SU-DHL-6 (cell line): ENCODE results near the gene IL11.

Experiments
- H2AFZ ChIP-seq: fragments of 200-600 bp; sonication (generic); 2 replicates; pipeline ENCODE4 v1.6.1; 2014; ENCODE audit warnings: low read depth, mild to moderate bottlenecking, moderate library complexity, mixed read lengths, antibody characterized with exemption, low read length; ENCODE audit not compliant: severe bottlenecking
- H3F3A ChIP-seq: fragments of 200-600 bp; shearing (Covaris generic); 2 replicates; pipeline ENCODE4 v1.6.0; 2016; ENCODE audit warnings: antibody characterized with exemption, mild to moderate bottlenecking; ENCODE audit not compliant: insufficient read depth
- H3K27ac ChIP-seq: fragments of 200-600 bp; sonication (generic); 2 replicates; pipeline ENCODE4 v1.5.1; 2016; ENCODE audit warnings: low read depth, mild to moderate bottlenecking, low read length, moderate library complexity, mixed read lengths
- H3K27me3 ChIP-seq: fragments of 200-600 bp; sonication (generic), shearing (Covaris generic); 2 replicates; pipeline ENCODE4 v1.6.0; 2014; ENCODE audit warnings: mild to moderate bottlenecking, low read length
- H3K36me3 ChIP-seq: fragments of 200-600 bp; sonication (generic); 2 replicates; pipeline ENCODE4 v1.6.1; 2014; ENCODE audit warnings: mild to moderate bottlenecking, low read length, mixed read lengths
- H3K4me2 ChIP-seq: fragments of 300-600, 200-600 bp; shearing (Covaris generic), sonication (generic); 2 replicates; pipeline ENCODE4 v1.6.0; 2014; ENCODE audit warnings: low read length, low read depth, mild to moderate bottlenecking; ENCODE audit not compliant: poor library complexity, severe bottlenecking
- H3K4me3 ChIP-seq: fragments of 200-600 bp; sonication (generic); 2 replicates; pipeline ENCODE4 v1.5.1; 2014; ENCODE audit warnings: antibody characterized with exemption, low read length, mild to moderate bottlenecking, mixed read lengths; ENCODE audit not compliant: insufficient read depth, poor library complexity, severe bottlenecking
- H3K79me2 ChIP-seq: fragments of 200-600 bp; sonication (generic); 2 replicates; pipeline ENCODE4 v1.6.1; 2014; ENCODE audit warnings: mild to moderate bottlenecking, low read length, moderate library complexity; ENCODE audit not compliant: insufficient read depth
- H3K9ac ChIP-seq: fragments of 200-600 bp; sonication (generic); 2 replicates; pipeline ENCODE4 v1.7.0; 2014; ENCODE audit warnings: mild to moderate bottlenecking, low read length
- H3K9me2 ChIP-seq: fragments of 200-600 bp; sonication (generic); replicated peaks from 2 replicates; pipeline ENCODE4 v1.6.1; 2014; ENCODE audit warnings: low read length; ENCODE audit not compliant: insufficient read depth
- H3K9me3 ChIP-seq: fragments of 200-600 bp; sonication (generic); 2 replicates; pipeline ENCODE4 v1.6.1; 2014; ENCODE audit warnings: low read length, mixed read lengths; ENCODE audit not compliant: insufficient read depth
- H4K20me1 ChIP-seq: fragments of 200-600 bp; sonication (generic); 2 replicates; pipeline ENCODE4 v1.6.1; 2014; ENCODE audit warnings: low read depth, mild to moderate bottlenecking, antibody characterized with exemption, low read length, moderate library complexity, mixed read lengths
- CTCF ChIP-seq: fragments of 200-600 bp; sonication (generic); IDR thresholded peaks from one replicate; pipeline ENCODE4 v1.5.1; 2017; ENCODE audit warnings: antibody characterized with exemption, mild to moderate bottlenecking, low read length, moderate library complexity; ENCODE audit not compliant: insufficient read depth, poor library complexity, severe bottlenecking
- EZH2phosphoT487 ChIP-seq: fragments of 200-600 bp; sonication (generic), shearing (Covaris generic); conservative IDR thresholded peaks from 2 replicates; pipeline ENCODE4 v1.6.1; 2018; ENCODE audit warnings: mild to moderate bottlenecking, antibody characterized with exemption, low read length, moderate library complexity, mixed read lengths

Gene IL11

GRCh38 chr19:55339889-55340783 lies 30.1 kb downstream of the IL11 start:
- no peaks in the 10 kb centered on the region for H3K9me3 ChIP-seq
- no peaks in the 10 kb centered on the region for H3K36me3 ChIP-seq
- H3F3A ChIP-seq: no peaks in the 10 kb centered on the region
- H3K9ac ChIP-seq: peak overlapping the region; percentile 88
- H4K20me1 ChIP-seq: no peaks in the 10 kb centered on the region
- H3K4me2 ChIP-seq: peak overlapping the region; percentile 97
- H2AFZ ChIP-seq: no peak overlapping the region
- H3K27me3 ChIP-seq: no peaks in the 10 kb centered on the region
- H3K9me2 ChIP-seq: no peaks in the 10 kb centered on the region
- H3K27ac ChIP-seq: peak overlapping the region; percentile 65
- H3K4me3 ChIP-seq: peak overlapping the region; percentile 87
- H3K79me2 ChIP-seq: 0 out of 2 replicates have a peak, but pooled peaks cover 8% of the 10 kb centered on the region
- TF ChIP-seq CTCF (no peak), EZH2phosphoT487 (no peak)

DNA sequence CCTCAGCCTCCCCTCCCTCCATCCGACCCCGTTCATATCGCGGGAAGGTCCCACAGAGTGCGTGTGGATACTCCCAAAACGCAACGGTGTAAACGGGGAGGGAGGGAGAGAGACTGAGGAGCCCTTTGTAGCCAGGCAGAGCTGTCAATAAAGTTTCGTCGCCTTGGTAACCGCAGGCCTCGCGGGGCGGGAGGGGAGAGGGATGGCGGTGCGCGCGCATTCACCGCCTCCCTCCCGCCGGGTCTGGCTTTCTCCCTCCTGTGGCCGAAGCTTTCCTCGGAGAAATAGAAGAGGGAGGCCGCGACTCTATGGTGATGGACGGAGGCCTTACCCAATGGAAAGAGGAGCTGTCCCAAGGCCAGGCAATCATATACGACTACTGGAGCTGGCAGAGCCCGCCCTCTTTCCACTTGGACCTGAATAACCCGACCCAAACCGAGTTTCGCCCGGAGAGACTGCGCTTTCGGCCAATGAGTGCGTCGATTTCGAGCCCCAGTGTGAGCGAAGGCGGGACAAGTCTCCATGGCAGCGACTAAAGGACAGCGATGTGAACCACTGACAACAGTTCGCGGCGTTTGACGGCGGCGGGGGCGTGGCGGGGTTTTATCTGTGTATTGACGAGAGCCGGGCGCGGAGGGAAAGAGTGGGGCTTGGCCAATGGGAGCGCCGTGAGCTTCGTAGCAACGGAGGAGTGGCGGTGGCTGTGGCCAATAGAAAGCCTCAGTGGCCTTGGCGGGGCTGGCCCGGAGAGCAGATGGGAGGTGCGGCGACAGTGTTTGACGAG lies 31.0 kb downstream of the IL11 start, which contains the start of gene KMT5C:
KMT5C (plus strand) TSS at position 772 of the 784 bp plus-strand sequence. CDS start 2,061 bp downstream, outside the sequence.
- H3F3A ChIP-seq: no peaks in the 10 kb centered on the region
- peak within 1 kb of the TSS; percentile 97 for H3K4me2 ChIP-seq
- H2AFZ ChIP-seq: peak within 1 kb of the TSS; percentile 75
- peak within 1 kb of the TSS; percentile 88 for H3K9ac ChIP-seq
- 0 out of 2 replicates have a peak, but pooled peaks cover 8% of the 10 kb centered on the region for H3K79me2 ChIP-seq
- peak within 1 kb of the TSS; percentile 65 for H3K27ac ChIP-seq
- H3K4me3 ChIP-seq: peak within 1 kb of the TSS; percentile 87
- no peaks in the 10 kb centered on the region for H3K9me3 ChIP-seq
- H3K27me3 ChIP-seq: no peaks in the 10 kb centered on the region
- TF ChIP-seq EZH2phosphoT487: no peak
- no peak for TF ChIP-seq CTCF
- no peaks in the 10 kb centered on the region for H3K9me2 ChIP-seq
- no peaks in the 10 kb centered on the region for H4K20me1 ChIP-seq
- H3K36me3 ChIP-seq: no peaks in the 10 kb centered on the region

DNA sequence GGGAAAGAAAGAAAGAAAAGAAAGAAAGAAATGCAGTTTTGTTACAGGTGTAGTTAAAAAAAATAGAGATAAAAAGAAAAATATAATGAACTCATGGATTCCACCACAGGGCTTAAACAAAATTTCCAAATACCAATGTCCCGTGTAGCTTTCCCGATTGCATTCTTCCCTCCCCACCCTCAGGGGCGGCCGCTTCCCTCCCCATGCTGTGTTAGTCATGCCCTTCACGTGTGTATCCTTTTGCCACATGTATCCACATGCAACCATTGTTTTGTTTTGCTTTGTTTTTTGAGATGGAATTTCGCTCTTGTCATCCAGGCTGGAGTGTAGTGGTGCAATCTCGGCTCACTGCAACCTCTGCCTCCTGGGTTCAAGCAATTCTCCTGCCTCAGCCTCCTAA lies 34.2 kb downstream of the IL11 start:
- Histone ChIP-seq H3K27ac (no peak overlapping the region), H4K20me1 (no peaks in the 10 kb centered on the region), H3K9me3 (no peaks in the 10 kb centered on the region), H3K9me2 (no peaks in the 10 kb centered on the region), H3K36me3 (no peaks in the 10 kb centered on the region), H3K9ac (no peak overlapping the region), H2AFZ (no peak overlapping the region), H3F3A (no peaks in the 10 kb centered on the region), H3K4me2 (no peak overlapping the region), H3K79me2 (0 out of 2 replicates have a peak, but pooled peaks cover 8% of the 10 kb centered on the region), H3K27me3 (no peaks in the 10 kb centered on the region), H3K4me3 (no peak overlapping the region)
- TF ChIP-seq EZH2phosphoT487 (no peak), CTCF (no peak)
